RPMI8226 (cell line): Measurements from ENCODE around the gene MVK.
A peak's percentile ranks its signal among the peaks of the same experiment; 100 is the strongest.

Source experiments
- DNase-seq: peaks from one replicate; pipeline ENCODE4 v3.0.0-alpha.2; 2015

MVK gene

DNA sequence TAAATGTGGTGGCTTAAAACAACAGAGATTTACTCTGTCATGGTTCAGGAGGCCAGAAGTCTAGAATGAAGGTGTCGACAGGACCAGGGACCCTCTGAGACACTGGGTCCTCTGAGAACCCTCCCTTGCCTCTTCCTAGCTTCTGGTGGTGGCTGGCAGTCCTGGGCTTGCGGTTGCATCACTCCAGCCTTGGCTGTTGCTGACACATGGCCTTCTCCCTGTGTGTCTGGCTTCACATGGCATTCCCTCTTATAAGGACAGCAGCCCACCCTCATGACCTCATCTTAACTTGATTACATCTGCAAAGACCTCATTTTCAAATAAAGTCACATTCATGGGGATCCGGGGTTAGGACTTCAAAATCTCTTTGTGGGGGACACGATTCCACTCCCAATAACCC is 36.9 kb downstream of the MVK start:
- DNase-seq: no peak

DNA sequence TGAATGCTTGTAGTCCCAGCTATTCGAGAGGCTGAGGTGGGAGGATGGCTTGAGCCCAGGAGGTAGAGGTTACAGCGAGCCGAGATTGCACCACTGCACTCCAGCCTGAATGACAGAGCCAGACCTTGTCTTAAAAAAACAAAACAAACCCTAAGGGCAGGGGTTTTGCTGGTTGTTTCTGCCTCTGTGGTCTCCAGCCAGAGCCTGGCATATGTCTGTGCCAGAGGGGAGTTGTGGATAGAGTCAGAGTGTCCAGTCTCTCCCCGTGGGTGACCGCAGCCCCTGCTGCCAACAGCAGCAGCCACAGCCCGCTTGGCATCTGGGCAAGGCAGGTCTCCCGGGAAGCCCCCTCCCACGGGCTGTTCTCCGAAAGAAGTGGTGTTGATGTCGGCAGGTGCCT is 37.6 kb downstream of the MVK start:
- DNase-seq: no peak

DNA sequence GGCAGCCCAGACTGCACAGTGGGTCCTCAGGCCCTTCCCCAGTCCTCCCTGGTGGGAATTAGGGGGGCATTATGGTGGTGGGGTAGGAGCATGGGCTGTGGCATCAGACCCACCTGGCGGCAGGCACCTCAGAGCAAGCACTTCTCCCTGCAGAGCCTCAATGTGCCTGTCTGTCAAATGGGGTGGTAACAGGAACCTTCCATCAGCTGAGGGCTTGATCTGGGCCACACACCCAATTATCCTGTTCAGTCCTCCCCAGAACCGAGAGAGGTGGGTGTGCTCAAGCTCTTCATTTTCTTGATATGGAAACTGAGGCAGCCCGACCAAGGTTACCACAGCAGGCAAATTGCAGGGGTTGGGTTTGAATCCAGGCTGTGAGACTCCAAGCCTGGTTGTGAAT is 38.4 kb downstream of the MVK start:
- no peak for DNase-seq

GRCh38 chr12:109612975-109613502 is 39.4 kb downstream of the MVK start:
- DNase-seq: peak; percentile 61

GRCh38 chr12:109613649-109614455 is 40.3 kb downstream of the MVK start:
- no peak for DNase-seq

DNA sequence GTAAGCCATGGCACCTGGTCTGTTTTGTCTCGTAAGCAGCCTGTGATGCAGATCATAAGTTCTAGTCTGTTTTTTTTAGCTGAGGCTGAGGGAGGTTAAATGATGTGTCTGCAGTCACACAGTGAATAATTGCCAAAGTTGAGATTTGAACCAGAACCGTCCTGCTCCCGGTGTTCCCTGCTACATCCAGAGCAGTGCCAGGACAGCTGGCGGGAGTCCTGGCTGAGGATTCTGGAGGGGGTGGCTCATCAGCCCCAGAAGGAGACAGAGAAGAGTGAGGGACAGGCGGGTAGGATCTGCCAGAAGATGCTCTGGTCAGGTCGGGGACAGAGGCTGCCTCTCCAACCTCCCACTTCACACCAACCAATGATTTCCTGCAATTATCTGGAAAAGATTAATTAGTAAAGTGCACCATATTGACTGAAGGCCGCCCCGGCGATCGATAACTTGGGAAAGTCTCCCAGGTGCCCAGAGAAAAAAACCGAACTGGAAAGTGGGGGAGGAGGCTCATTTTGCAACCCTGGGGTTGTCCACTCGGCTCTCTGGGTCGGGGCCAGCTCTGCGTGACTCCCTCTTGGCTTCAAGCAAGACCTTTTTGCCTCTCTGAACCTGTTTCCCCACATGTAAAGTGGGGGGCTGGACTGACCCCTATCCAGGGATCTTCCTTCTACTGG is 42.1 kb downstream of the MVK start:
- no peak for DNase-seq

DNA sequence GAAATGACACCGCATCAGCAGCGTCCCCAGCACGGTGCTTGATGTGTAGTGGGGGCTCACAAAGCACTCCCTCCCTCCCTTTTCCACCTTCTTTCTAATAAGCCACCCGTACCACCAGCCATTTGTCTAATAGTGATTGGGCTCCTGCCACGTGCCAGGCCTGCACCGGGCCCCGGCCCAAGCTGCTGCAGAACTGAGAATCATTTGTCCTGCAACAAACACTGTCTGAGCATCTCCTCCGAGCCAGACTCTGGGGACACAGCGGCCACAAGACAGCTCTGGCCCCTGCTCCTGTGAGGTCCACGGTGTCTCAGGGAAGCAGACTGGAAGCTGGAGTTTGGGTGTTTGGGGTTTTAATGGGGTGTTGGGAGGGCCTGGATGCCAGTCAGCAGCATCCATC is 43.9 kb downstream of the MVK start:
- no peak for DNase-seq

GRCh38 chr12:109618082-109618481 is 44.5 kb downstream of the MVK start:
- DNase-seq: no peak

DNA sequence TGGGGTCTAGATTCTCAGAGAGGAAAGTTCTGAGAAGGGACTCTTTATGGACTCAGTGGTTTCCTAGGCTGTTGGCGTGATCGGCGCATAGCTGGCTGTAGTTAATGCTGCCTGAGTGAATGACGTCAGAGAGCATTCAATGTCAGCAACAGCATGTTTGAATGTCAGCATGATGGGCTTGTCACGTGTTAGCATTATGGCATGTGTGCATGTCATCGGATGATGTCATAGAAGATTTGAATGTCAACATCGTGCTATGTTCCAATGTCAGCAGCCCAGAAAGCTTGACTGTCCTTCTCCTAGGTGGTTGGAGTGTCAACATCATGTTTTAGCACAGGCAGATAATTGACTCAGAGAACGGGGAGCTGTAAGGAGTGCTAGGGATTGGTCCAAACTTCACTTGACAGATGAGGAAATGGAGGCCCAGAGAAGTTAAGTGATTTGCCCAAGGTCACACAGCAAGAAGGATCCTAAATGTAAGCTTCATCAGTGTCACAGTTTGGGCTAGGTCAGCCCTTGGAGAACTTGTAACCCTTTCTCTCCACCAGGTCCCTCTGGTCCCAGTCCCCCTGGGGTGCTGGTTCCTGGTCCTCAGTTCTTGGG is 45.5 kb downstream of the MVK start:
- no peak for DNase-seq

DNA sequence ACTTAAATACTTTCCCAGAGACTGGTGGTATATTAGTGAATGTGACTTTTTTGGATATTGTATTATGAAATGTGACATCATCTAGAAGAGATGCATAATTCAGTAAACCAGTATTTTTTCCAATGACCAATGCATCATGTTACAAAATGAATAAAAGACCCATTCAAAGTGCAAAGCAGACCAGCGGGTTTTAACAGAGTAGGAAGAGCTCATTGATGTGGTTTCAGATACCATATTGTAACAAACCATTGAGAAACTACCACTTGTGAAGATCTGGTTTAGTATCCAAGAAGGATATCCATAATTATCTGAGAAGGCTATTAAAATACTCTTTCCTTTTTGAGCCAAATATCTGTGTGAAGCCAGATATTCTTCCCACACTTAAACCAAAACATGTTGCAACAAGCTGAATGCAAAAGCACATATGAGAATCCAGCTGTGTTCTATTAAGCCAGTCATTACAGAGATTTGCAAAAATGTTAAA is 47.7 kb downstream of the MVK start:
- no peak for DNase-seq

- DNase-seq: no peak
Observed at GRCh38 chr12:109621901-109622364, 48.3 kb downstream of the MVK start.

DNA sequence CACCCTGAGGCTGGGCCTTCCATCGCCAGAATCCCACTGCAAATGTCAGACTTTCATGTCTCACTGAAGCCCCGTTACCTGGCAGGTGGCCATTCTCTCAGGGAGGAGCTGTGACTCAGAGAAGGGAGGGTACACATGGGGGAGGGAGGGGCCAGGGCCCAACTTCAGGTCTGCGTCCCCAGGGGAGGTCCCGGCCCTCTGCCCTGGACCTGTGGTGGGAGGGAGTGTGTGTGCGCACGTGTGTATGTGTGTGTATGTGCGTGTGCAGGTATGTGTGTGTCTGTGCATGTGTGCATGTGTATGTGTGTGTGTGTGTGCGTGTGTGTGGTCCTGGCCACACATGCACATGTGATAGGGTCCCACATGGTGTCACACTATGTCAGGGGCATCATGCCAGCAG is 50.9 kb downstream of the MVK start:
- no peak for DNase-seq

DNA sequence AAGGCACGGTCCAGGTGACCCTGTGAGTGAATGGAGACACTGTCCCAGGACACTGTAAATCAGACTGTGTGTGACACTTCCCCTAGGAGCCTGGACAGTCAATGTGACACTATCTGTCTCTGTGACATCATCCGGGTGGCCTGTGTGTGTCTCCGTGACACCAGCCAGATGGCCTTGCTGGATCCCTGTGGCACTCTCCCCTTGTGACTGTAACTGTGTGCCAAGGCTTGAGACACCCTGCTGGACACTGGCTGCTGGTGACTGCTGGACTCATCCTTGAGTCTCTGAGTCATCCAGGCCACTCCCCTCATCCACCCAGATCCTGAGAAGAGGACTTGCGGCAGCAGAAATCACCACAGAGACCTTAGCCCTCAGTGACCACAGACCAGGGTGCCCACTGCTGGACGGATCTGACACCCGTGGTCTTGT is 51.6 kb downstream of the MVK start:
- no peak for DNase-seq

GRCh38 chr12:109625749-109626377 is 52.3 kb downstream of the MVK start:
- DNase-seq: no peak

DNA sequence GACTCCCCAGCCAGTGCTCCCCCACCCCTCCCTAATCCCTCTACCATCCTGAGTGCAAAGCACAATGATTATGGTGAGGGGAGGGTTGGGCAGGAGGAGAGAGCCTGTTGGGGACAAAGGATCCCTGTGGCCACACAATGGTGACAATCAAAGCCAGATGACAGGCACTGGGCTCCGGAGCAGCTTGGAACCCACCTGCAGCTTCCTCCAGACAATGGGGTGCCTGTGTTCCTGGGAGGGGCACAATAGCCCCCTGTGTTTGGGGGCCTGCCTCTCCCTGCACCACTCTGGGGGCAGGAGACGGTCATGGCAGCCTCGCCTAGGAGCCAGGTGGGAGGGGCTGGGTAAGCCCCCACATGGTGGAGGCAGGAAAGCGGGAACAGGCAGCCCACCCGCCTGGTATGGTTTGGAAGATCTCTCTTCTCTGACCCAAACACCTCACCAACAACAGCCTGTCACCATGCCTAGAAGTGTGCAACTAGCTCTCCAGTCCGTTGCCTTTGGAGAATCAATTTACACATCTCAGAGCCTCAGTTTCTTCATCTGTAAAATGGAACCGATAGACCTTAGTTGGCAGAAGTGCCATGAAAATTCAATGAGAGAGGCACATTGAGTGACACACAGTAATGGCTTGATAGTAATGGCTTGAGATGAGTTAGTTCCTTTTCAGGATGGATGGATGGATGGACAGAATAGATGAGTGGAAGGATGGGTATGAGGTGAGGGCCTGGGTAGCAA is 53.0 kb downstream of the MVK start:
- DNase-seq: no peak

- no peak for DNase-seq
Observed at GRCh38 chr12:109627633-109628032, 54.0 kb downstream of the MVK start.

DNA sequence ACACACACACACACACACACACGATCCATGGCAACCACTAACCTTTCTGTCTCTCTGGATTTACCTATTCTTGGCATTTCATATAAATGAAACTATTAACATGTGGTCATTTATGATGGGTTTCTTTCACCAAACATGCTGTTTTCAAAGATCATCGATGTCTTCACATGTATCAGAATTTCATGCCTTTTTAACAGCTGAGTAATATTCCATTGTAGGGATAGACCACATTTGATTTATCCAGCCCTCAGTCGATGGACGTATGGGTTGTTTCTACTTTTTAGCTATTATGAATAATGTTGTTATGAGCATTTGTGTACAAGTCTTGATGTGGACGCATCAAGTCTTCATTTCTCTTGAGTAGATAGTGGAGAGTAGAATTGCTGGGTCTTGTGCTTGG is 56.5 kb downstream of the MVK start:
- no peak for DNase-seq

DNA sequence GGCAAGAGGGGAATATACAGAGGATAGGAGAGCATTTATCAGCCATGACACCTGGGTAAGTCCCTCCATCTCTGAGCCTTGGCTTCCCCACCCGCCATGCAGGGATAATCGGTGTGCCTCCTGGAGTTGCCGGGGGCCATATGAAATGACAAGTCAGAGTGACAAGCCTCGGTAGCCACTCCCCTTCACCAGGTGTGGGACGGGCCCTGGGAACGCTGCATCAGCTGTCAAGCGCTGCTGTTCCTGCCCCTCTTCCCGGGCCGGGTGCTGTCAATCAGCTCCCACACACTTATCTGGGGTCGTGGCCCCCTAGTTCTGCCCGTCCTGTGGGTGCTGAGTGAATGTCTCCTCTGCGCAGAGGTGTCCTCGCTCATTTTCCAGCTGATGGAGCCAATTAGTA is 57.2 kb downstream of the MVK start:
- DNase-seq: no peak

- no peak for DNase-seq
Observed at GRCh38 chr12:109631302-109631701, 57.7 kb downstream of the MVK start.

DNA sequence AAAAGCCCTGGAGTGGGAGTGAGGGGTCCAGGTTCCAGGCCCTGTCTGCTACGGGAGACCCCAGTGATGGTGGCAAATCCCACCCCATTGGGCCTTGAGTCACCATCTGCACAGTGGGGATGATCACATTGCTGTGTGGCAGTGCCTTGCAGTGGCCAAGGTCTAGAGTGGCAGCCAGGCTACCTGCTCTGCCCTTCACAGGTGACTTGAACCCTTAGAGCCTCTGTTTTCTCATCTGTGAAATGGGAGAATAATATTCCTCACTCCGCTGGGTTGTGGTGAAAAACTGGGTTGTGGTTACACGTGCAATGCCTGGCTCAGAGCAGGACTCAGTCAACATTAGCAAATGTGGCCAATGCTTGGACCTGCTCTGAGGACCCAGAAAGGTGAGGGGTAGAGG is 58.2 kb downstream of the MVK start:
- no peak for DNase-seq

GRCh38 chr12:109632342-109632741 is 58.7 kb downstream of the MVK start:
- DNase-seq: no peak

DNA sequence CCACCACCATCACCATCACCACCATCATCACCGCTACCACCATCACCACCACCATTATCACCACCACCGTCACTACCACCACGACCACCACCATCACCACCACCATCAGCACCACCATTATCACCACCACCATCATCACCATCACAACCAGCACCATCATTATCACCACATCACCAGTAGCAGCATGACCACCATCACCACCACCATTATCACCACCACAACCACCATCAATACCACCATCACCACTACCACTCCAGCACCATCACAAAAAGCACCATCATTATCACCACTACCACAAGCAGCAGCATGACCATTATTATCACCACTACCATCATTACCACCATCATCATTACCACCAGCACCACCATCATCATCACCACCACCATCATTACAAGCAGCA is 62.1 kb downstream of the MVK start:
- no peak for DNase-seq
